MG63 (cell line): ENCODE data around the gene LEMD3. TPM values are rescaled to one million over a fixed set of nuclear protein-coding genes. Genes with fewer than 3 reads are reported as not detected.

ENCODE experiments used
- DNase-seq: peaks from one replicate; pipeline ENCODE4 v3.0.0-alpha.2; 2020
- H3K27me3 ChIP-seq: fragments of 250-450 bp; sonication (Bioruptor Pico); 2 replicates; pipeline ENCODE4 v1.5.1; 2020; ENCODE audit warnings: mild to moderate bottlenecking, moderate library complexity
- H3K36me3 ChIP-seq: fragments of 250-450 bp; sonication (Bioruptor Pico); 2 replicates; pipeline ENCODE4 v1.5.1; 2020; ENCODE audit warnings: mild to moderate bottlenecking, moderate library complexity
- H3K4me3 ChIP-seq: fragments of 250-450 bp; sonication (Bioruptor Pico); 2 replicates; pipeline ENCODE4 v1.5.1; 2020; ENCODE audit warnings: mild to moderate bottlenecking, moderate library complexity
- H3K9me3 ChIP-seq: fragments of 250-450 bp; sonication (Bioruptor Pico); 2 replicates; pipeline ENCODE4 v1.5.1; 2020; ENCODE audit warnings: mild to moderate bottlenecking, moderate library complexity
- total RNA-seq: library from RNA; depleted of rRNA; stranded (reverse); fragments of >200 nt; shearing (Covaris generic); gene quantifications from 2 replicates; pipeline ENCODE4 v1.2.3, GENCODE V29; 2014; ENCODE audit warnings: low replicate concordance

The LEMD3 gene
- total RNA-seq, 1 experiment from 2014 or later: 14.6 TPM

DNA sequence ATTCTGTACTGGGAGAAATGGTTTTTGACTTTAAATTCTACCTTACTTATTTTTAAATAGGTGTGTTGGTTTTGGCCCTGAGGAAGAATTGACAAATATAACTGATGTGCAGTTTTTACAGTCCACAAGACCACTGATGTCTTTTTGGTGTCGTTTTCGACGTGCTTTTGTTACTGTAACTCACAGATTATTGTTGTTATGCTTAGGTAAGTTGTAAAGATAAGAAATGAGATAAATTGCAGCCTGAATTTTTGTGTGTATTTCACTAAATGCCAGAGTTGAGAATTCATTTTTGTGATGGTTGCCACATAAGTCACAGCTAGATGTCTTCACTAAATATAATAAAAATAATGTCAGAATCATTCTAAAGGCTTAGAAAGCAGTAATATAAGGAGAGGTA, 69.2 kb downstream of the LEMD3 start:
- Histone ChIP-seq H3K36me3 (peaks cover 7% of the 10 kb centered on the region), H3K9me3 (no peaks in the 10 kb centered on the region)
- no peak for DNase-seq

DNA sequence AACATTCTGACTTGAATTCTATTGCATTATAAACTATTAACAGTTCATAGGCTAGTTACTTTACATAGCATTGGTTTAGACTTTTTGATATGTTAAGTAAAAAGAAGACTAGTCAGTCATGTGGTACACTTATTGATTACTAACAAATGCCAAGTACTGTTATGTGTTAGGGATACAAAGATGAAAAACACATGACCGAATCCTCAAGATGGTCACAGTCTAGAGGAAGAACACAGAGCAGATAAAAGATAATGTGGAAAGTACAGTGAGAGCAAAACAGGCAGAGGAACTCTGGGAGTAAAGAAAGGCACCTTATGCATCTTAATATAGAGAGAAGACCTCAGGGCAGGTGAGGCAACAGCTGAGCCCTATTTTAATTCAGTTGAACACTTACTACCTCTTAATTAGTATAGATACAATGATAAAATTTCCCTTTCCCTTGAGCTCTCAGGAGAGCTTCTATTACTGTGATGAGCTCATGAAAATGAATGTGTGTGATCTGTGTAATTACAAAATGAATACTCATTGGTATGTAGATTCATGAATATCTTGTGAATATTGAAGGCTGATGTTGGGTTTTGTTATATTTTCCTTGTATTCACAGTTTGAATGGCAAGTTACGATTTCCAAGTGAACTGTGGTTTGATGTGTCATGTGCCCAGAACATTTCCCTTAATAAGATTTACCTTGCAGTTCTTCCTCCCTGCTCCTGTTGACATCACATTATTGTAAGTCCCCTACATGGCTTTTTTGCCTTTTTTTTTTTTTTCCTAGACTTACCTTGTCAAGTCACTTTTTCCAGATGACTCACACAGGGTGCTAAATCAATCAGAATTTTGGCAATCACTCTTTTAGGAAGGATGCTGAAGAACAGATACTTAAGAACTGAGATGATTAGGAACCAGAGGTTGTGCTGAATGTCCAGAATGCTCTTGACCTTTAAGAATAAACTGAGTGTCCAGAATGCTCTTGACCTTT, 79.6 kb downstream of the LEMD3 start:
- Histone ChIP-seq H3K9me3 (no peaks in the 10 kb centered on the region), H3K36me3 (peaks cover under 1% of the 10 kb centered on the region), H3K4me3 (no peak overlapping the region), H3K27me3 (no peaks in the 10 kb centered on the region)
- no peak for DNase-seq

More for the DNA sequence above, 69.2 kb downstream of the LEMD3 start:
- no peak overlapping the region for H3K4me3 ChIP-seq
- no peaks in the 10 kb centered on the region for H3K27me3 ChIP-seq

DNA sequence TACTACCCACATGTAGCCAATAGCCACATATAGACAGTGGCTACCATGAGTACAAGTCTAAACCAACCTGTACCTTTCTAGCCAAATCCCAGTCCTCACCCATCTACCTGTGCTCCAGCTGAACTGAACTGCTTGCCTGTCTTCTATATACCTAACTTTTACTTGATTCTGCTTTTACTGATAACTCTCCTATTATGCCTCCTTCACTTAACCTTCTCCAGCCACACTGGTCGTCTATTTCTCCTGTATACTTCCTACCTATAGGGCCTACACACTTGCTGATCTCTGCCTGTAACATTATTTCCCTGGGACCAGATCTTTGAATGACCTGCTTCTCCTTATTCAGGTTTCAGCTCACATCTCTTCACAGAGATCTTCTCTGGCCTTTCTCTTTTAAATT, 83.1 kb downstream of the LEMD3 start:
- no peaks in the 10 kb centered on the region; the same call in 1 of the 2 replicates for H3K36me3 ChIP-seq
- no peak overlapping the region for H3K4me3 ChIP-seq
- no peaks in the 10 kb centered on the region for H3K27me3 ChIP-seq
- DNase-seq: no peak
- H3K9me3 ChIP-seq: no peaks in the 10 kb centered on the region

DNA sequence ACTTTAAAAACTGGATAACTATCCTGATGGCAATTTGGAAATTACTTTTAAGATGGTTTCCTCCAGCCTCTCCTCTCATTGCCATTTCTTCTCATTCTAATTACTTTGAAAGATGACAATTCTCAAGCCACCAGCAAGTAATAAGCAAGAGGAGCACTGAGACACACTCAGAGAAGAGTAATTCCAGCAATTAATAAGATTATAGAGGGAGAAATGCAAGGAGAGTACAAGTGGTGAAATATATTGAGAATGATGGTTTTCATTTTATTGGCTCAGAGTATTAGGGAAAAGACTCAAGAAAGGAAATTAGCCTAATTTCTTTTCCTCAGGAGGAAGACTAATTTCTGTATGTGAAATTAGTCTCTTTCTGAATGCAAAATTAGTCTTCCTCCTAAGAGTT, 88.6 kb downstream of the LEMD3 start:
- Histone ChIP-seq H3K27me3 (no peaks in the 10 kb centered on the region), H3K36me3 (no peaks in the 10 kb centered on the region), H3K9me3 (no peaks in the 10 kb centered on the region), H3K4me3 (no peak overlapping the region)
- no peak for DNase-seq

DNA sequence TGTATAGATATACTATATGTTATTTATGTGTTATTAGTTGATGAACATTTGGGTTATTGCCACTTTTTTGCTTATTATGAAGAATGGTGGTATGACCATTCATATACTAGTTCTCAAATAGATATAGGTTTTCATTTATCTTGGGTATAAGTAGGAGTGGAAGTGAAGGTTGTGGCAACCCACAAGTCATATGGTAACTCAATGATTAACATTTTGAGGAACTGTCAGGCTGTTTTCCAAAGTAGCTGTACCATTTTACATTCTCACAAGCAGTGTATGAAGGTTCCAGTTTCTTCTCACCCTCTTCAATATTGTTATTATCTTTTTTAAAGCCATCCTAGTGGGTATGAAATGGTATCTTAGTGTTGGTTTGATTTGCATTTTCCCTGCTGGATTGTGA, 90.1 kb downstream of the LEMD3 start:
- Histone ChIP-seq H3K36me3 (no peaks in the 10 kb centered on the region), H3K4me3 (no peak overlapping the region), H3K9me3 (no peaks in the 10 kb centered on the region), H3K27me3 (no peaks in the 10 kb centered on the region)
- no peak for DNase-seq

DNA sequence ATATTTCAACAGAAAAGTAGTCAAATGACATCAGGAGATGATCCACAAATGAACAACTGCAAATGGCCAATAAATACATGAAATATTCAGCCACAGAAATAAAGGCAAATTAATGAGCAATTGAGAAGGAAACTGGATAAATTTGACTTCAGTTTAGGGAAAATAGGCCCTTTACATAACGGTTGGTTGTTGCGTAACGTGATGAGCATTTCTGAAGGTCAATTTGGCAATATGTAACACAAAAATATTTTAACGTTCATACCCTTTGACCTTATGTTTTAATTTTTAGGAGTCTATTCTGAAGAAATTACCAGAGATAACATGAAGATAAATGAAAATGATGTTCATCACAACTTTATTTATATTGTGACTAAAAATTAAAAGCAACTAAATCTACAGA, 94.4 kb downstream of the LEMD3 start:
- Histone ChIP-seq H3K9me3 (no peaks in the 10 kb centered on the region), H3K36me3 (no peaks in the 10 kb centered on the region), H3K27me3 (no peaks in the 10 kb centered on the region), H3K4me3 (no peak overlapping the region)
- DNase-seq: no peak

DNA sequence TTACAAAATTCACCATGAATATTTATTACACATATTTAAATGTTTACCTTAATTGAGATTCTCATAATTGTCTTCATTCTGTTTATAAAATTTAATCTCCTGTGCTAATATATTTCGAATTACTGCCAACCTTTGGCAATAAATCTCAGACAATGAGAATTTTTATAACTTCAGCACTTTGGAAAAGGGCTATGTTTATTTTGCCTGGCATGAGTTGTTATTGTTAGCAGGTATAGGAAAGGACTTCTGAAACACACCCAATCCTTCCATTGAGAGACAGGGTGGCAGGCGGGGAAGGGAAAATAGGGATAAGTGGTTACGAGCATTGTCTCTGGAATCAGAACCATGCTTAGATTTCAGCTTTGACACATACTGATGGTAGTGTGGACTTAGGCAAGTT, 97.0 kb downstream of the LEMD3 start:
- no peak for DNase-seq
- Histone ChIP-seq H3K36me3 (no peaks in the 10 kb centered on the region), H3K4me3 (no peak overlapping the region), H3K27me3 (no peaks in the 10 kb centered on the region), H3K9me3 (no peaks in the 10 kb centered on the region)

DNA sequence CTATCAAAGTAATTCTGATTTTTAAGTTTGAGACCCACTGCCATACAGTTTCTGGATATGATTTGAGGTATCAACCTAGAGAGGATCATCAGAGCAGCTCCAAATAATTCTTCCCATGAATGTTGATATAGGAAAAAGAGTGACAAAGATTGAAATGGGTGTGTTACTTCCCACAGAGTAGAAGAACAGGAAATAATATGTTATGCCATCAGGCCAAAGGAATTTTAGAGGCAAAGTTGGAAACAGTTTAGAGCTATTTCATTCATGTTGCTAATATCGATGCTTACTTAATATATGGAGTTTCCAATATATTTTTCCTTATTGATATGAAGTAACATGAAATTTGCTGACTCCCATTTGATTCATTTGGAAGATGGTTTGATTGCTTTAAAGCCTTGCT, 100.2 kb downstream of the LEMD3 start:
- H3K36me3 ChIP-seq: no peaks in the 10 kb centered on the region
- H3K27me3 ChIP-seq: no peaks in the 10 kb centered on the region
- no peaks in the 10 kb centered on the region for H3K9me3 ChIP-seq
- no peak for DNase-seq
- no peak overlapping the region for H3K4me3 ChIP-seq

DNA sequence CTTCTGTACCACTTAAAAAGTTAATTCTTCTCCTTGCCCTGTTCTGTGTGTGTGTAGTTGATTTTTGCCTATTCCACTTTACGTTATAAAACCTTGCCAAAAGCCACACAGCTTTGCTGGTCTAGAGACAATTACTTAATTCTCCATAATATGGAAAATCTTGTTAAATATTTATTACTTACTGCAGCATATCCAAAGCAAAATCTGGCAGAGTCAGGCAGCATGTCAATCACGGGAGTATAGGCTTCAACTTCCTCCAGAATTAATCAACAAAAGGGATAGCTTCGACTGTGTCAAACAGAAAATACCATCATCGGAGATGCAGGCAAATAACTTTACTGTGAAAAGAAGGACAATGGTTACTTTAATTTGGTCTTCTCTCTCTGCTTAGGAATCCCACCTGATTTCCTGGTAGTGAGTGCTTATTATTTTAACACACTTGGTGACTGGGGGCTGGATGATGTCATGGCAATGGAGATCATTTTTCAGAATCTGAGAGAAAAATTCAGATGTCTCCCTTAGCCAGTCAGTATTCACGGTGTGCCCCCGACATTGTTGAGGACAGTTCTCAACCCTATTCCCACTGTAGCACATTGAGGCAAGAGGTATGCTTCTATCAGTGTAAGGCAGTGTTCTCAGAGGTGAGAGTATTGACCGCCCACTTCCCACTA, 105.4 kb downstream of the LEMD3 start:
- DNase-seq: no peak
- no peaks in the 10 kb centered on the region for H3K36me3 ChIP-seq
- H3K4me3 ChIP-seq: no peak overlapping the region
- H3K9me3 ChIP-seq: no peaks in the 10 kb centered on the region
- no peaks in the 10 kb centered on the region for H3K27me3 ChIP-seq

DNA sequence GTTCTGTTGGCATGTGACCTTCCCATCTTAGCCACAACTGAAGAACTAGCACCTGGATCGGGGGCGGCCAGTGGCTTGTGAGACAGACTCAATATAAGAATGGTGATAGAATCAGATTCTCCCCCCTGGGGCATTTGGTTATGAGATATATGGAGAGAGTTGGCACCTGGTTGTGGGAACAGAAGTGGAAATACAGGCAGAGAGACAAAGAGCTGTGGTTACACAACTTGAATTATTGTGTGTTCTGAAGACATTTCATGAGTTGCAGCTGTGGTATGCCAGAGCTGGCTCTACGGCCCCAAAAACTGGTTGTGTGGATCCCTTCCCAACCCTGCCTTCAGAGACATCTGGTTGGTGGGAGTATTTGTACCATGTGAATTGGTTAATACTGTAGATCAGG, 106.2 kb downstream of the LEMD3 start:
- no peaks in the 10 kb centered on the region for H3K27me3 ChIP-seq
- H3K9me3 ChIP-seq: no peaks in the 10 kb centered on the region
- H3K36me3 ChIP-seq: no peaks in the 10 kb centered on the region
- no peak for DNase-seq
- no peak overlapping the region for H3K4me3 ChIP-seq

DNA sequence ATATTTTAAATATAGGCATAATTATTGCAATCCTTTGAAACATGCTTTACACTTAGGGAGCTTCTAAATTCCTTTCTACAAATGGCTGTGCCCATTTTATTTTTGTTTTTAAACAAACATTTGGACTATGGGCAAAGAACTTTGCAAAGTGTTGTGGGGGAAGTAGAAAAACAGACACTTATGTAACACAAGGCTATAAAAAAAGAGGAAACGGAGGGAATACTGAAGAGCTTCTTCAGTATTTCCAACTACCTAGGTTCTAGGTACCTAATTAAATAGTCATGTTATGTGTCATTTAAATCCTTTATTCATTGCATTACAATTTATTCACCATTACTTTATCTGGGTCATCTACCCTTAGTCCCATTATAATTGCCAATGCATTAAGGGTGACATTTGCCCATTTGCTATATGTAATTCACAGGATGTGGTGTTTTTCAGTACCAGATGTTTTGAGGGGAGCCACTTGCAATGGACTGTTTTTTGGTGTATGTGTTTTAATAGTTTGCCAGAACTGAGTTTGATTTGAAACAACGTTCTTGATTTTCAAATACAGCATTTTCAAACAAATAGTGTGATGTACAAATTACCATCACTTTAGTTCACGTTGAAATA, 107.6 kb downstream of the LEMD3 start:
- DNase-seq: no peak
- no peak overlapping the region for H3K4me3 ChIP-seq
- no peaks in the 10 kb centered on the region for H3K27me3 ChIP-seq
- H3K36me3 ChIP-seq: no peaks in the 10 kb centered on the region
- no peaks in the 10 kb centered on the region for H3K9me3 ChIP-seq

DNA sequence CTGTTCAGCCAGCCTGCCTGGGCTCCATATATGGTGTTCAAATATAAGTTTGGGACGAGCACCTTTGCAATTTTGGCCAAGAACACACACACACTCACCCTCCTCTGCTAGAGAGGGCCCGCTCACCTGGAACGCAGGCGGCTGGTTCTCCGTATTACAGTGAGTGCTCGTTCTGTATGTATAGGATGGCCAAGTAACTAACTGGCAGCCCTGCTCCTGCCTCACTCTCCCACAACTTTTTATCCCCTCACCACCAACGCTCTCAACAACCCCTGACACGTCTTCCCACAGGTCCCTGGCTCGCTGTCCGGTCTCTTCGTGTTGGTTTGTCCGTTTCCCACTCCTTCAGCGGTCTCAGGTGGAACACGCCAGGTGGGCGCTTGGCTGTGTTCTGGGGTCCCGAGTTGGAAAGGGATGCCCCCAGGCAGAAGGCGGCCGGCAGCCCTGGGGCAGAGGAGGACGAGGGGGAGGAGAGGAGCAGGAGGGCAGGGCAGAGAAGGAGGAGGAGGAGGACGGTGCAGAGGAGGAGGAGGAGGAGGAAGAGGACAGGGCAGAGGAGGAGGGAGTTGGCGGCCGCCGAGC, 108.7 kb downstream of the LEMD3 start:
- DNase-seq: no peak

DNA sequence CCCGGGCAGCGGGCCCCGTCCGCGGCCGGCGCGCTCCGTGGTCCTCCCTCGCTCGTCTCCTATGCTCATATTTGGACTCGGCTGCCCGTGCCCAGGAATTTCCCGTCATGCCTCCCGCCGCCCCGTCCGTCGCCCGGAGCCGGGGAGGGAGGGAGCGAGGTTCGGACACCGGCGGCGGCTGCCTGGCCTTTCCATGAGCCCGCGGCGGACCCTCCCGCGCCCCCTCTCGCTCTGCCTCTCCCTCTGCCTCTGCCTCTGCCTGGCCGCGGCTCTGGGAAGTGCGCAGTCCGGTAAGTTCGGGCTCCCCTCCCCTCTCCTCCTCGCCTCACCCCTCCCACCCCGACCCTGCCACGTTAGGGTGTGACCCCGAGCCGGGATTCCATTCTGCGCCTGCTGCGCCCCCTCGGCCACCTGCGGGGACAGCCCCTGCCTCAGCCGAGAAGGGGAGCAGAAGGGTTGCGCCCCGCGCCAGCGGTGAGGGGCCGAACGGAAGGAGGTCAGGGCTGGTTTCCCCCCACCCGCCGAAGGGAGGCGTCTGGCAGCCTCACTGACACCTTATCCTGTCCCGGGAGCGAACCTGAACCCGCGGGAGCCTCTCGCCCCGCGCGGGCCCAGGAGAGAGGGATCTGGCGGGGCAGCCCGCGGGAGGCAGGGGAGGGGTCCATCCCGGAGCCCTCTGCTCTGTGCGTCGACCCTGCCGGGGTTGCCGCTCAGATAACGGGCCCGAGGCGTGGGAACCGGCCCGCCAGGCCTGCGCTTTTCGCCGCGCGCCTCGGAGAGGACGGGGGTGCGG, 109.4 kb downstream of the LEMD3 start, which contains the start of gene MSRB3:
TSS of gene MSRB3 (plus strand) at position 108 of the 793 bp plus-strand sequence. CDS start 29,897 bp downstream, outside the sequence.
- peak; percentile 85 for DNase-seq
- Histone ChIP-seq H3K27me3 (no peaks in the 10 kb centered on the region), H3K4me3 (peak within 1 kb of the TSS; percentile 93), H3K36me3 (no peaks in the 10 kb centered on the region), H3K9me3 (no peaks in the 10 kb centered on the region)

More for the DNA sequence above, 108.7 kb downstream of the LEMD3 start:
- Histone ChIP-seq H3K9me3 (no peaks in the 10 kb centered on the region), H3K36me3 (no peaks in the 10 kb centered on the region), H3K27me3 (no peaks in the 10 kb centered on the region), H3K4me3 (peak overlapping the region; percentile 93)

DNA sequence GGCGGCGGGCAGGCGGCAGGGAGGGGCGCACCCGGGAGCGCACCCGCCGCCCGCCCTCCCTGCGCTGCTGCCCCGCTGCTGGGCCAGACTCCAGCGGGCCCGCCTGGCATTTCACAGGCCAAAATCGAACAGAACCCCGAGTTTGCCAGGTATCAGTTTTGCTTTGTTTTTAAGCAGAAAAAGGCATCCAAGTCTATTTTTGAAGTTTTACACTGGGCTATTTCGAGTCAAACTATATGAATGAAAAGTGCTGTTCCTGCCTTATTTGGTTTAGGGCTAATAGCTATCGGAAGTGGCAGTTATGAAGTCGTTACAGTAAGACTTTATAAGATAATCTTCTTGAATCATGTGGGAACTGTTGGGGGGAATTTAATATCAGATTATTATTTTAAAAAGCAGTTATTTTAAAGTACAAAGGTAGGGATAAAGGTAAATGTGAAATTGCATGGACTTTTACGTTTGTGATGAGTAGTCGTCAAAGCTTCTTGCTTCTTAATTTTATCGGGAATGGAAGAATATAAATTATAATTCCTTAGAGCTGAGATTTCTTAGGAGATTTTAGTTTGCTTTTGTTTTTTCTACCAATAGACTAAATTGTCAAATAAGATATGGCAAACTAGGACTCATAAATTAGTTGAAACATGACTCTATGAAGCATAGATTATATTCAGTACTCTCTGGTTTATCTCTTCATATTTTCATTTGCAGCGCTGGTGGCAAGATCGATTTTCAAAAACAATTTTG, 110.2 kb downstream of the LEMD3 start:
- Histone ChIP-seq H3K4me3 (peak overlapping the region; percentile 93), H3K27me3 (no peaks in the 10 kb centered on the region), H3K36me3 (no peaks in the 10 kb centered on the region), H3K9me3 (no peaks in the 10 kb centered on the region)
- DNase-seq: peak; percentile 64

DNA sequence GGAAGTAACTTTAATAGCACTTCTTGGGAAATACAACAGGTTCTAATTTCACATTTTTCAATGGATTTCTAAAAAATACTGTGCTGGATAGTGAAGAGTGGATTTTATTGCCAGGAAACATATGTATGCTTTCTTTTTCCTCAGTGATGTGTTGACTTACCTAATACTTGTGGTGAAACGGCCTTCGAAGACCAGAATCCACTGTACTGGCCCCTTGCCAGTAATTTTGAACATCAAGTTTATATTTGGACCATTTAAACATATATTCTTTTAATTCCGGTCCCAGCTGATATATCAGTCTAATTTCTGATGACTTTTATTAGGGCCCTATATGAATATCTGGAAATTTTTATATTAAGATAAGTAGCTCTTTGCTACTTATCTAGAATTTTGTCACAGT, 110.9 kb downstream of the LEMD3 start:
- H3K36me3 ChIP-seq: no peaks in the 10 kb centered on the region
- no peak for DNase-seq
- no peaks in the 10 kb centered on the region for H3K9me3 ChIP-seq
- H3K4me3 ChIP-seq: peak overlapping the region; percentile 93; the same call in 1 of the 2 replicates
- no peaks in the 10 kb centered on the region for H3K27me3 ChIP-seq
